ENCODE data around the gene ETV1.

The ETV1 gene

GRCh38 chr7:13845601-13846000 lies 143.9 kb downstream of the ETV1 start:
- Histone ChIP-seq H3K27me3 (no peaks in the 10 kb centered on the region), H3K27ac (no peak overlapping the region), H3K9me3 (no peaks in the 10 kb centered on the region), H3K4me3 (ENCODE audit: low read depth in 1 of 2, low read length in 1 of 2) (no peak overlapping the region), H3K36me3 (no peaks in the 10 kb centered on the region), H3K4me1 (ENCODE audit: control insufficient read depth in 1 of 2, insufficient read depth in 1 of 2, low read depth in 1 of 2, low read length in 1 of 2) (peaks cover 0 to 6% of the 10 kb centered on the region in 2 experiments)
- TF ChIP-seq, protein P1, sequence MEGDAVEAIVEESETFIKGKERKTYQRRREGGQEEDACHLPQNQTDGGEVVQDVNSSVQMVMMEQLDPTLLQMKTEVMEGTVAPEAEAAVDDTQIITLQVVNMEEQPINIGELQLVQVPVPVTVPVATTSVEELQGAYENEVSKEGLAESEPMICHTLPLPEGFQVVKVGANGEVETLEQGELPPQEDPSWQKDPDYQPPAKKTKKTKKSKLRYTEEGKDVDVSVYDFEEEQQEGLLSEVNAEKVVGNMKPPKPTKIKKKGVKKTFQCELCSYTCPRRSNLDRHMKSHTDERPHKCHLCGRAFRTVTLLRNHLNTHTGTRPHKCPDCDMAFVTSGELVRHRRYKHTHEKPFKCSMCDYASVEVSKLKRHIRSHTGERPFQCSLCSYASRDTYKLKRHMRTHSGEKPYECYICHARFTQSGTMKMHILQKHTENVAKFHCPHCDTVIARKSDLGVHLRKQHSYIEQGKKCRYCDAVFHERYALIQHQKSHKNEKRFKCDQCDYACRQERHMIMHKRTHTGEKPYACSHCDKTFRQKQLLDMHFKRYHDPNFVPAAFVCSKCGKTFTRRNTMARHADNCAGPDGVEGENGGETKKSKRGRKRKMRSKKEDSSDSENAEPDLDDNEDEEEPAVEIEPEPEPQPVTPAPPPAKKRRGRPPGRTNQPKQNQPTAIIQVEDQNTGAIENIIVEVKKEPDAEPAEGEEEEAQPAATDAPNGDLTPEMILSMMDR (IDR thresholded peaks at IDR 0.05): no peak

- no peaks in the 10 kb centered on the region for H3K4me1 ChIP-seq (ENCODE audit: control insufficient read depth in 1 of 2, insufficient read depth in 1 of 2, low read depth in 1 of 2, low read length in 1 of 2)
- no peaks in the 10 kb centered on the region for H3K9me3 ChIP-seq
- H3K36me3 ChIP-seq: no peaks in the 10 kb centered on the region
- TF ChIP-seq, protein P1 (IDR thresholded peaks at IDR 0.05): no peak
- no peak overlapping the region for H3K27ac ChIP-seq
- no peaks in the 10 kb centered on the region for H3K27me3 ChIP-seq
- H3K4me3 ChIP-seq (ENCODE audit: low read depth in 1 of 2, low read length in 1 of 2): no peak overlapping the region
Observed at GRCh38 chr7:13844954-13845353, 144.5 kb downstream of the ETV1 start.

- H3K27ac ChIP-seq: no peak overlapping the region
- H3K4me3 ChIP-seq (ENCODE audit: low read depth in 1 of 2, low read length in 1 of 2): no peak overlapping the region
- H3K9me3 ChIP-seq: no peaks in the 10 kb centered on the region
- no peaks in the 10 kb centered on the region for H3K4me1 ChIP-seq (ENCODE audit: control insufficient read depth in 1 of 2, insufficient read depth in 1 of 2, low read depth in 1 of 2, low read length in 1 of 2)
- no peaks in the 10 kb centered on the region for H3K36me3 ChIP-seq
- TF ChIP-seq, protein P1 (IDR thresholded peaks at IDR 0.05): no peak
- H3K27me3 ChIP-seq: no peaks in the 10 kb centered on the region
Observed at GRCh38 chr7:13841284-13841683, 148.2 kb downstream of the ETV1 start.
